ENCODE results near the gene INTS12.
A peak's percentile ranks its signal among the peaks of the same experiment; 100 is the strongest.
"Not testable (repeated sequence)": the region's sequence is repeated elsewhere in the genome, so short reads cannot be mapped to it uniquely, and the experiment has no call there.

The INTS12 gene

GRCh38 chr4:105710012-105710600 is 1.6 kb upstream of the INTS12 start:
- no peak for DNase-seq (ENCODE audit: low spot score)
- TF ChIP-seq CTCF (IDR thresholded peaks at IDR 0.05; ENCODE audit: extremely low read depth, missing control alignments) = no peak

GRCh38 chr4:105709081-105709450 is 577 bp upstream of the INTS12 start:
- no peak for TF ChIP-seq CTCF (IDR thresholded peaks at IDR 0.05; ENCODE audit: extremely low read depth, missing control alignments)
- DNase-seq (ENCODE audit: low spot score) = peak; percentile 36

- TF ChIP-seq CTCF (IDR thresholded peaks at IDR 0.05; ENCODE audit: extremely low read depth, missing control alignments) = no peak
- no peak for DNase-seq (ENCODE audit: low spot score)
Observed at GRCh38 chr4:105707782-105708180, 708 bp downstream of the INTS12 start.

- TF ChIP-seq CTCF (IDR thresholded peaks at IDR 0.05; ENCODE audit: extremely low read depth, missing control alignments) = no peak
- DNase-seq (ENCODE audit: low spot score) = no peak
Observed at GRCh38 chr4:105698607-105699006, 9.9 kb downstream of the INTS12 start.

GRCh38 chr4:105695832-105696231 is 12.7 kb downstream of the INTS12 start:
- not testable (repeated sequence) for DNase-seq (ENCODE audit: low spot score)

GRCh38 chr4:105694812-105695211 is 13.7 kb downstream of the INTS12 start:
- DNase-seq (ENCODE audit: low spot score) = not testable (repeated sequence)

- no peak for DNase-seq (ENCODE audit: low spot score)
- TF ChIP-seq CTCF (IDR thresholded peaks at IDR 0.05; ENCODE audit: extremely low read depth, missing control alignments) = no peak
Observed at GRCh38 chr4:105686571-105686970, 21.9 kb downstream of the INTS12 start.

- DNase-seq (ENCODE audit: low spot score) = no peak
- no peak for TF ChIP-seq CTCF (IDR thresholded peaks at IDR 0.05; ENCODE audit: extremely low read depth, missing control alignments)
Observed at GRCh38 chr4:105683038-105683437, 25.5 kb downstream of the INTS12 start.

All from GM20000 (cell line).